Measurements from ENCODE around the gene PROB1. TPM values are rescaled to one million over a fixed set of nuclear protein-coding genes. Genes with fewer than 3 reads are reported as not detected.
A peak's percentile ranks its signal among the peaks of the same experiment; 100 is the strongest.

PROB1 gene
- total and polyA plus RNA-seq, 7 donors: 15.2 to 86.7 (median 42.3) TPM

- intact Hi-C loops (cut with DNase I): no loop called here
- Histone ChIP-seq H3K9me3 (no peaks in the 10 kb centered on the region), H3K36me3 (ENCODE audit: insufficient read depth in 1 of 2, low read depth in 1 of 2) (peaks cover 0 to under 1% of the 10 kb centered on the region in 2 donors), H3K4me3 (no peak overlapping the region), H3K27me3 (ENCODE audit: insufficient read depth in 3 of 3, low read length in 2 of 3) (no peaks in the 10 kb centered on the region), H3K27ac (no peak overlapping the region), H3K4me1 (peaks cover 28% of the 10 kb centered on the region)
- TF ChIP-seq CTCF (IDR thresholded peaks at IDR 0.05): no peak
- ATAC-seq (no peak), DNase-seq (no peak)
Observed at GRCh38 chr5:139407517-139407916, 12.6 kb upstream of the PROB1 start.

GRCh38 chr5:139406963-139407362 is 12.1 kb upstream of the PROB1 start:
- no peak for ATAC-seq
- no peak for TF ChIP-seq CTCF (IDR thresholded peaks at IDR 0.05)
- WGBS, 3 donors: 31 to 65% (median 45%) methylated on average over 2 of the region's 2 CpGs

GRCh38 chr5:139404484-139404840 is 9.6 kb upstream of the PROB1 start:
- Histone ChIP-seq H3K27me3 (ENCODE audit: insufficient read depth in 3 of 3, low read length in 2 of 3) (no peaks in the 10 kb centered on the region), H3K4me3 (peak overlapping the region; percentile 71), H3K9me3 (no peaks in the 10 kb centered on the region), H3K4me1 (peaks cover 16% of the 10 kb centered on the region), H3K27ac (peak overlapping the region; percentile 92), H3K36me3 (ENCODE audit: insufficient read depth in 1 of 2, low read depth in 1 of 2) (peaks cover 0 to 8% of the 10 kb centered on the region in 2 donors)
- 57 to 70% (median 62%) methylated on average over 5 of the region's 5 CpGs for WGBS, 3 donors
- TF ChIP-seq CTCF (IDR thresholded peaks at IDR 0.05): no peak
- intact Hi-C loops (cut with DNase I): no loop called here
- DNase-seq (no peak), ATAC-seq (peak in 1 of 4 donors; percentile 1)

More at GRCh38 chr5:139406963-139407362, 12.1 kb upstream of the PROB1 start:
- no peak for DNase-seq
- H3K9me3 ChIP-seq: no peaks in the 10 kb centered on the region
- intact Hi-C loops (cut with DNase I): no loop called here
- no peaks in the 10 kb centered on the region for H3K27me3 ChIP-seq (ENCODE audit: insufficient read depth in 3 of 3, low read length in 2 of 3)
- no peaks in the 10 kb centered on the region for H3K36me3 ChIP-seq (ENCODE audit: insufficient read depth in 1 of 2, low read depth in 1 of 2)
- H3K4me1 ChIP-seq: peaks cover 30% of the 10 kb centered on the region
- H3K27ac ChIP-seq: no peak overlapping the region
- H3K4me3 ChIP-seq: no peak overlapping the region

- H3K9me3 ChIP-seq: no peaks in the 10 kb centered on the region
- H3K4me1 ChIP-seq: peaks cover 16% of the 10 kb centered on the region
- peak within 1 kb of the TSS; percentile 92 for H3K27ac ChIP-seq
- 0 to 1% (median 1%) methylated on average over 41 of the region's 41 CpGs for WGBS, 3 donors
- ATAC-seq (peak; percentile 94 to 97 (median 96)), DNase-seq (peak; percentile 98)
- no peak for TF ChIP-seq CTCF (IDR thresholded peaks at IDR 0.05)
- H3K36me3 ChIP-seq (ENCODE audit: insufficient read depth in 1 of 2, low read depth in 1 of 2): peaks cover 0 to 8% of the 10 kb centered on the region in 2 donors
- no peaks in the 10 kb centered on the region for H3K27me3 ChIP-seq (ENCODE audit: insufficient read depth in 3 of 3, low read length in 2 of 3)
- intact Hi-C loops (cut with DNase I): no loop called here
- peak within 1 kb of the TSS; percentile 71 for H3K4me3 ChIP-seq
Observed at GRCh38 chr5:139403787-139404483, 9.0 kb upstream of the PROB1 start, which contains the start of gene SPATA24. SPATA24 (minus strand) TSS chr5:139404089; CDS start chr5:139404060, 29 bp downstream.

- 12 to 20% (median 15%) methylated on average over 7 of the region's 7 CpGs for WGBS, 3 donors
- Histone ChIP-seq H3K36me3 (ENCODE audit: insufficient read depth in 1 of 2, low read depth in 1 of 2) (peaks cover 0 to 8% of the 10 kb centered on the region in 2 donors), H3K4me1 (peaks cover 16% of the 10 kb centered on the region), H3K27ac (peak overlapping the region; percentile 92), H3K9me3 (no peaks in the 10 kb centered on the region), H3K27me3 (ENCODE audit: insufficient read depth in 3 of 3, low read length in 2 of 3) (no peaks in the 10 kb centered on the region), H3K4me3 (peak overlapping the region; percentile 71)
- peak in 1 of 2 donors; percentile 57 for DNase-seq
- intact Hi-C loops (cut with DNase I): no loop called here
- TF ChIP-seq CTCF (IDR thresholded peaks at IDR 0.05): no peak
- ATAC-seq: peak; percentile 10 to 40 (median 27)
Observed at GRCh38 chr5:139403418-139403786, 8.5 kb upstream of the PROB1 start.

All from psoas muscle (tissue), 8 donors.